CD4-positive, CD25-positive, alpha-beta regulatory T cell (primary cell): ENCODE data around the gene DGKB. TPM values are rescaled to one million over a fixed set of nuclear protein-coding genes. Genes with fewer than 3 reads are reported as not detected.

Experiments used
- ATAC-seq, 2 donors: fragments of 150-1000 bp; cut with Tn5 transposase; one replicate each; pipeline ENCODE4 v1.10.0; 2021; ENCODE audit warnings: low read depth in 2 of 2, moderate number of reproducible peaks in 2 of 2, moderate library complexity in 1 of 2
- DNase-seq, 3 donors: peaks; one replicate each; pipeline versions ENCODE4 v3.0.0 to v3.0.0-alpha.2; 2012 to 2022; ENCODE audit warnings: mixed read lengths in 1 of 3
- H3K27ac ChIP-seq: one replicate; pipeline ENCODE4 v1.7.0; 2013; ENCODE audit warnings: mild to moderate bottlenecking, low read length; ENCODE audit not compliant: insufficient read depth, poor library complexity, severe bottlenecking
- H3K27me3 ChIP-seq: one replicate; pipeline ENCODE4 v1.7.0; 2013; ENCODE audit warnings: low read length; ENCODE audit not compliant: control insufficient read depth, insufficient read depth
- H3K36me3 ChIP-seq: one replicate; pipeline ENCODE4 v1.7.0; 2013; ENCODE audit warnings: mild to moderate bottlenecking, low read length, moderate library complexity; ENCODE audit not compliant: control insufficient read depth, insufficient read depth
- H3K4me1 ChIP-seq: 2 replicates; pipeline ENCODE4 v1.7.0; 2013; ENCODE audit warnings: mild to moderate bottlenecking, low read length; ENCODE audit not compliant: insufficient read depth, control insufficient read depth, poor library complexity, severe bottlenecking
- H3K4me3 ChIP-seq: one replicate; pipeline ENCODE4 v1.7.0; 2013; ENCODE audit warnings: low read depth, mild to moderate bottlenecking, low read length, moderate library complexity
- H3K9me3 ChIP-seq, 2 experiments: 1 replicate in 1 of 2; 2 replicates in 1 of 2; pipeline ENCODE4 v1.7.0; 2013; ENCODE audit warnings: low read length in 2 of 2, mild to moderate bottlenecking in 1 of 2, moderate library complexity in 1 of 2; ENCODE audit not compliant: control insufficient read depth in 2 of 2
- H3K27ac Mint-ChIP-seq, 3 donors: one replicate each; pipeline ENCODE4 v1.8.0; 2020 to 2022; ENCODE audit warnings: mild to moderate bottlenecking in 3 of 3, mixed read lengths in 3 of 3, moderate library complexity in 2 of 3
- H3K27me3 Mint-ChIP-seq: one replicate; pipeline ENCODE4 v1.8.0; 2022; ENCODE audit warnings: mild to moderate bottlenecking, mixed read lengths
- H3K36me3 Mint-ChIP-seq: one replicate; pipeline ENCODE4 v1.8.0; 2020; ENCODE audit warnings: mixed read lengths
- H3K4me1 Mint-ChIP-seq, 4 donors: one replicate each; pipeline ENCODE4 v1.8.0; 2020 to 2022; ENCODE audit warnings: mixed read lengths in 4 of 4, mild to moderate bottlenecking in 1 of 4
- H3K4me3 Mint-ChIP-seq, 4 donors: one replicate each; pipeline ENCODE4 v1.8.0; 2020 to 2022; ENCODE audit warnings: mild to moderate bottlenecking in 4 of 4, mixed read lengths in 4 of 4, moderate library complexity in 3 of 4
- H3K9me3 Mint-ChIP-seq, 7 donors: one replicate each; pipeline ENCODE4 v1.8.0; 2020 to 2022; ENCODE audit warnings: mixed read lengths in 7 of 7, mild to moderate bottlenecking in 3 of 7, moderate library complexity in 2 of 7
- polyA plus RNA-seq, 4 donors: library from polyadenylated mRNA; unstranded; fragments of 300-500 nt; fragmentation: Illumina TruSeq; gene quantifications; one replicate each; pipeline ENCODE4 v1.2.3, GENCODE V29; 2021
- total RNA-seq: library from RNA; stranded (reverse); gene quantifications from one replicate; pipeline ENCODE4 v1.2.3, GENCODE V29; 2022

The DGKB gene
- total and polyA plus RNA-seq, 5 donors from 2014 or later, result not detected

DNA sequence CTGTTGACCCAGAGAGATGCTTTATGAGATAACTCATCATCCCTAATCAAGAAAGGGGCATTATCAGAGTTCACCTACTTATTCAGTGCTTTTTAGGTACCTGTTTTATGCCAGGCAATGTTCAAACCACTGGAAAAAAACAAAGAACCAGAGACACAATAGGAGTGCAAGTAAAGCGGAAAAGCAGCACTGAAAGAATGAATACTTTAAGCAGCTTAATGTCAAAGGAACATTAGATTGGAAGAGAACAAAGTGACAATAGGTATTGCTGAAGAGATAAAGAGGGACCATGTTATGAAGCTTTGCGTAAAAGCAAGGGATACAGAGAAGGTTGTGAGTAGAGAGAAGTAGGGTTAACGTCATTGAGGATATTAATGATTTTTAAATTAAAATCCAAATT, 11.3 kb downstream of the DGKB start:
- H3K4me3 Mint-ChIP-seq, result no peak overlapping the region
- Histone ChIP-seq H3K27me3 (no peaks in the 10 kb centered on the region), H3K4me3 (no peak overlapping the region), H3K27ac (no peak overlapping the region), H3K9me3 (no peaks in the 10 kb centered on the region), H3K4me1 (no peaks in the 10 kb centered on the region), H3K36me3 (no peaks in the 10 kb centered on the region)
- DNase-seq (no peak), ATAC-seq (no peak)
- H3K4me1 Mint-ChIP-seq, result no peaks in the 10 kb centered on the region
- H3K27me3 Mint-ChIP-seq, result no peaks in the 10 kb centered on the region
- H3K27ac Mint-ChIP-seq, result no peak overlapping the region
- H3K36me3 Mint-ChIP-seq, result no peaks in the 10 kb centered on the region
- H3K9me3 Mint-ChIP-seq, result peaks cover 0 to 13% (median 0%) of the 10 kb centered on the region in 7 donors

DNA sequence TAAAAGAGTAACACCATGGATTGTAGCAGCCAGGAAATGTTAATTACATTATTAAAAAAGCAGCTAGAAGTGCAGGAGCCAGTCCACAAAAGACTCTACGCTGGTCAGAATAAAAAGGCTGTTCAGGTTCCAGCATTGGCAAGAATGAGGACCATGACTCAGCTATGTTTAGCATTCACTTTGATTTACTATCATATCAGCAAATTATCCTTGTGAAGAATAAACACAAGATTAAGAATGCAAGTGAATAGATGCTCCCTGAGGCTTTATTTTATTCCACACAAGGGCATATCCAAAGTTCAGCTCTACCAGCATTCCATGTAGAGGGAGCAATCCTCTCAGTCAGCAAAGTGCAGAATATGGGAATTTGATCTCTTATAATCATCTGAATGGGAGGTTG, 13.6 kb downstream of the DGKB start:
- no peaks in the 10 kb centered on the region for H3K4me1 Mint-ChIP-seq
- Histone ChIP-seq H3K9me3 (no peaks in the 10 kb centered on the region), H3K4me3 (no peak overlapping the region), H3K4me1 (no peaks in the 10 kb centered on the region), H3K27ac (no peak overlapping the region), H3K36me3 (no peaks in the 10 kb centered on the region), H3K27me3 (no peaks in the 10 kb centered on the region)
- no peak overlapping the region for H3K4me3 Mint-ChIP-seq
- H3K27ac Mint-ChIP-seq, result no peak overlapping the region
- DNase-seq, result no peak
- no peaks in the 10 kb centered on the region for H3K36me3 Mint-ChIP-seq
- H3K27me3 Mint-ChIP-seq, result no peaks in the 10 kb centered on the region
- ATAC-seq, result no peak
- H3K9me3 Mint-ChIP-seq, result peaks cover 0 to 11% (median 0%) of the 10 kb centered on the region in 7 donors

DNA sequence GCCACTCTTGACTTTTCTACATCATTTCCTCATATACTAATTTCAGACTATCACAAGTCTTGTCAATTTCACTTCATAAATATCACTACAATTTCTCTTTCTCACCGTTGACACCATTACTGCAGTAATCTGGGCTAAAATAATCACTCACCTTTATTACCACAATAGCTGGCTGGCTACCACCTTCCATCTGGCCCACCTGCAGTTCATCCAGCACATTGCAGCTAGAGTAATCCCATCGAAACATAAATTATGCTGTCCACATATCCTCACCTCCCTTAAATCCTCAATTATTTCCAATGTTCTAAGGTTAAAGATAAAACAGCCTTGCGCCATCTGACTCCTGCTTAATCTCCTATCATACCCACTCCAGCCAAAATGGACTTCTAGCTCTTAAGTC, 16.0 kb downstream of the DGKB start:
- H3K4me1 ChIP-seq, result no peaks in the 10 kb centered on the region
- Mint-ChIP-seq H3K27me3 (no peaks in the 10 kb centered on the region), H3K36me3 (no peaks in the 10 kb centered on the region), H3K4me1 (no peaks in the 10 kb centered on the region), H3K4me3 (no peak overlapping the region), H3K27ac (no peak overlapping the region), H3K9me3 (peaks cover 0 to 5% (median 0%) of the 10 kb centered on the region in 7 donors)
- no peaks in the 10 kb centered on the region for H3K27me3 ChIP-seq
- DNase-seq (no peak), ATAC-seq (no peak)
- H3K4me3 ChIP-seq, result no peak overlapping the region
- H3K27ac ChIP-seq, result no peak overlapping the region
- H3K9me3 ChIP-seq, result no peaks in the 10 kb centered on the region
- H3K36me3 ChIP-seq, result no peaks in the 10 kb centered on the region

DNA sequence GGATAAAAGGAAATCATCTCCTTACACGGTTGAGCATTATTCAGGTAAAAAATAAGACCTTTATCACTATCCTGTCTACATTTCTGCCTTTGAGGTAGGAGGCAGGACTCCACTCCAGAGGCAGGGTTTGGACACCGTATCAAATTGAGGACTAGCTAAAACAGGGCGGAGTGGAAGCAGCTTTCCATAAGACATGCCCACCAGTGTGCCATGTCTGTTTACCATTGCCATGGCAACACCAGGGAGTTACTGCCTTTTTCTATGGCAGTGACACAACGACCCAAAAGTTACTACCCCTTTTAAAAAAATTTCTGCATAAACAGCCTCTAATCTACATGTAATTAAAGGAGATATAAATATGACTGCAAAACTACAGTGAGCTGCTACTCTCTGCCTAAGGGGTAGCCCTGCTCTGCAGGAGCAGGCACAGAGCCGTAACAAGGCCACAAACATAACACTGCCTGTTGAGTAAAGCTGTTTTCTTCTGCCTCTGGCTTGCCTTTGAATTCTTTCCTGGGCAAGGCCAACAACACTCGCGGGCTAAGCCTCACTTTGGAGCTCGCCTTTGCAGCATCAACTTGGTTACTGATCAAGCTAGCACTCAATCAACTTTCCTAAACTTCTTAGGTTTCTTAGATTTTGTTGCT, 26.5 kb downstream of the DGKB start:
- no peaks in the 10 kb centered on the region for H3K4me1 ChIP-seq
- no peaks in the 10 kb centered on the region for H3K27me3 ChIP-seq
- Mint-ChIP-seq H3K27ac (peak overlapping the region in 1 of 3 donors; percentile 48), H3K9me3 (peaks cover 0 to 12% (median 3%) of the 10 kb centered on the region in 7 donors), H3K4me3 (no peak overlapping the region), H3K4me1 (no peaks in the 10 kb centered on the region), H3K36me3 (no peaks in the 10 kb centered on the region), H3K27me3 (no peaks in the 10 kb centered on the region)
- H3K9me3 ChIP-seq, result no peaks in the 10 kb centered on the region
- no peak overlapping the region for H3K27ac ChIP-seq
- ATAC-seq (no peak), DNase-seq (no peak)
- no peak overlapping the region for H3K4me3 ChIP-seq
- H3K36me3 ChIP-seq, result no peaks in the 10 kb centered on the region

DNA sequence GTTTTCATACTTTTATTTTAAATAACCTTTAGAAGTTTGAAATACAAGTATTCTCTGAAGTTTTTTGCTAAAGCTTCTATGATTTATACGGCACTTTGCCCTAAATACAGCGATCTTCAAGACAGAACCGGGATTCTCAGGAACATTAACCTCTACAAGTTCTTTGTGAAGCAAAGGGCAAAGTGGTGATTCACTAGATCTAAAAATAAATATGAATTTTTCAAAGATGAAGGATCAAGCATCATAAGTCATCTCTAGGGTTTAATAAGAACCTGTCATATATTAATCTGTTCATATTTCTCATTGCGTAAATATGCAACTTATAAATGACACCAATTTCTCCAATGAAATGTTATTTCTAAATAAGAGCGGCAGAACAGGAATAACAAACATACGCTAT, 30.7 kb downstream of the DGKB start:
- H3K4me3 ChIP-seq, result no peak overlapping the region
- no peak overlapping the region for H3K27ac ChIP-seq
- no peak overlapping the region for H3K4me3 Mint-ChIP-seq
- no peak for ATAC-seq
- no peaks in the 10 kb centered on the region for H3K36me3 ChIP-seq
- no peaks in the 10 kb centered on the region for H3K4me1 ChIP-seq
- H3K36me3 Mint-ChIP-seq, result no peaks in the 10 kb centered on the region
- H3K27me3 Mint-ChIP-seq, result no peaks in the 10 kb centered on the region
- no peaks in the 10 kb centered on the region for H3K27me3 ChIP-seq
- H3K9me3 Mint-ChIP-seq, result peaks cover 1 to 7% (median 4%) of the 10 kb centered on the region in 7 donors
- H3K9me3 ChIP-seq, result no peaks in the 10 kb centered on the region
- DNase-seq, result no peak
- H3K27ac Mint-ChIP-seq, result no peak overlapping the region
- H3K4me1 Mint-ChIP-seq, result no peaks in the 10 kb centered on the region

DNA sequence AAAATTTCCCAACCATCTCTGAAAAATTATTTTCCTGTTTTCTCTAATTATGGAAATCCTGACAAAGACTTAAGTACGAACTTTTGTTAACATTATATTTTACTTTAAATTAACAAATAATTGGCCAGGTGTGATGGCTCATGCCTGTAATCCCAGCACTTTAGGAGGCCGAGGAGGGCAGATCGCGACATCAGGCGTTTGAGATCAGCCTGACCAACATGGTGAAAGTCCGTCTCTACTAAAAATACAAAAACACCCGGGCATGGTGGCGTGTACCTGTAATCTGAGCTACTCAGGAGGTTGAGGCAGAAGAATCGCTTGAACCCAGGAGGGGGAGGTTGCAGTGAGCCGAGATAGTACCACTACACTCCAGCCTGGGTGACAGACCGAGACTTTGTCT, 32.2 kb downstream of the DGKB start:
- no peak overlapping the region for H3K4me3 ChIP-seq
- no peak for DNase-seq
- no peaks in the 10 kb centered on the region for H3K4me1 ChIP-seq
- no peak overlapping the region for H3K27ac Mint-ChIP-seq
- no peaks in the 10 kb centered on the region for H3K27me3 ChIP-seq
- no peak overlapping the region for H3K4me3 Mint-ChIP-seq
- H3K9me3 Mint-ChIP-seq, result peaks cover 2 to 11% (median 4%) of the 10 kb centered on the region in 7 donors
- no peaks in the 10 kb centered on the region for H3K36me3 ChIP-seq
- H3K9me3 ChIP-seq, result no peaks in the 10 kb centered on the region
- H3K27ac ChIP-seq, result no peak overlapping the region
- no peaks in the 10 kb centered on the region for H3K27me3 Mint-ChIP-seq
- H3K36me3 Mint-ChIP-seq, result no peaks in the 10 kb centered on the region
- ATAC-seq, result no peak
- no peaks in the 10 kb centered on the region for H3K4me1 Mint-ChIP-seq

DNA sequence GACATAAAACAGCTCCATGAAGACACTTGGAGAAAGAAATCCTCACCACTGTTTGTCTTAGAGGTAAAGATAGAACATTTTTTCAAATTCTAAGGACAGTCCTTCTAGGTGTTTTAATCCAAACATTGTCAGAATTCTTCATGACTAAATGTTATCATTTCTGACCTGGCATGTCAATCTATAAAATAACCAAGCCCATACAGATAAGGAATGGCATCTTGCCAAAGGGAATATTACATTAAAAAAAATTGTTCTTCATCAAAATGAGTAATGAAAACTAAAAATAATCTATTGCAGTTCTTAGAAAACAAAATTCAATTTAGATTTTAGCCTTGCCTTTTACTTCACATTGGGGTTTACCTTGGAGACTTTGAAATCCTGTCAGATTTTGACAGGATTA, 33.6 kb downstream of the DGKB start:
- Mint-ChIP-seq H3K4me3 (no peak overlapping the region), H3K27ac (peak overlapping the region in 1 of 3 donors; percentile 38), H3K27me3 (no peaks in the 10 kb centered on the region), H3K9me3 (peaks cover 0 to 11% (median 4%) of the 10 kb centered on the region in 7 donors), H3K4me1 (no peaks in the 10 kb centered on the region), H3K36me3 (no peaks in the 10 kb centered on the region)
- H3K4me1 ChIP-seq, result no peaks in the 10 kb centered on the region
- H3K36me3 ChIP-seq, result no peaks in the 10 kb centered on the region
- H3K4me3 ChIP-seq, result no peak overlapping the region
- H3K27ac ChIP-seq, result no peak overlapping the region
- H3K9me3 ChIP-seq, result no peaks in the 10 kb centered on the region
- ATAC-seq, result no peak
- no peaks in the 10 kb centered on the region for H3K27me3 ChIP-seq
- DNase-seq, result no peak

DNA sequence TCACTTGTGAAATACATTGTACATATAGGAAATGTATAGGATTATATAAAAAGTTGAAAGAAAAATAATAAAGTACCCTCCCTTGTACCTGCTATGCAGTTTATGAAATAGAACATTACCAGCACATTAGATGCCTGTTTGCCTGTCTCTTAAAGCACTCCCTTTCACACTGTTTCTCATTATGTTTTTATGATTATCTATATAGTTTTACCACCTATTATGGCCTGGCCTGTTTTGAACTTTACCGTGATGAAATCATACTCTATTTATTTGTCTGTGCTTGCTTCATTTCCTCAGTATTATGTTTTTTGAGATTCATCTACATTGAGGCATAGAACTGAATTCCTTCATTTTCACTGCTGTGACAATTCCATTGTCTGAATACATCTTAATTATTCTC, 41.1 kb downstream of the DGKB start:
- no peaks in the 10 kb centered on the region for H3K4me1 Mint-ChIP-seq
- no peak overlapping the region for H3K27ac Mint-ChIP-seq
- H3K4me3 ChIP-seq, result no peak overlapping the region
- H3K36me3 Mint-ChIP-seq, result no peaks in the 10 kb centered on the region
- H3K27ac ChIP-seq, result no peak overlapping the region
- H3K9me3 Mint-ChIP-seq, result peaks cover 0 to 7% (median 4%) of the 10 kb centered on the region in 7 donors
- DNase-seq, result no peak
- no peak overlapping the region for H3K4me3 Mint-ChIP-seq
- H3K4me1 ChIP-seq, result no peaks in the 10 kb centered on the region
- ATAC-seq, result no peak
- H3K27me3 Mint-ChIP-seq, result no peaks in the 10 kb centered on the region
- H3K27me3 ChIP-seq, result no peaks in the 10 kb centered on the region
- no peaks in the 10 kb centered on the region for H3K9me3 ChIP-seq
- H3K36me3 ChIP-seq, result no peaks in the 10 kb centered on the region
